HG03039 (cell line): ENCODE results near the gene METTL17.
"Not testable (repeated sequence)": the region's sequence is repeated elsewhere in the genome, so short reads cannot be mapped to it uniquely, and the experiment has no call there.

Experiments used
- ATAC-seq: cut with Tn5 transposase; IDR thresholded peaks from one replicate; pipeline ENCODE4 v1.9.1; 2021; ENCODE audit warnings: mild to moderate bottlenecking, moderate library complexity; ENCODE audit not compliant: unreplicated experiment

METTL17 gene

GRCh38 chr14:20996521-20996920, 6.7 kb downstream of the METTL17 start:
- ATAC-seq: no peak

GRCh38 chr14:20997115-20997514, 7.3 kb downstream of the METTL17 start:
- no peak for ATAC-seq

GRCh38 chr14:20997564-20997963, 7.8 kb downstream of the METTL17 start:
- ATAC-seq: no peak

GRCh38 chr14:20998139-20998538, 8.4 kb downstream of the METTL17 start:
- no peak for ATAC-seq

- ATAC-seq: no peak
Measured at GRCh38 chr14:20998674-20999366, 9.0 kb downstream of the METTL17 start, which contains the start of gene SLC39A2. SLC39A2 (plus strand) TSS chr14:20999293; CDS start chr14:20999447, 154 bp downstream.

GRCh38 chr14:20999591-20999990, 9.8 kb downstream of the METTL17 start:
- ATAC-seq: no peak

GRCh38 chr14:21001218-21001617, 11.4 kb downstream of the METTL17 start:
- no peak for ATAC-seq

- no peak for ATAC-seq
Measured at GRCh38 chr14:21003788-21004346, 14.1 kb downstream of the METTL17 start.

GRCh38 chr14:21009721-21010120, 19.9 kb downstream of the METTL17 start:
- ATAC-seq: not testable (repeated sequence)

- ATAC-seq: no peak
Measured at GRCh38 chr14:21011136-21011535, 21.4 kb downstream of the METTL17 start.

GRCh38 chr14:21014761-21015190, 25.0 kb downstream of the METTL17 start:
- ATAC-seq: no peak

GRCh38 chr14:21015312-21015711, 25.5 kb downstream of the METTL17 start:
- no peak for ATAC-seq

- ATAC-seq: no peak
Measured at GRCh38 chr14:21016413-21017190, 26.8 kb downstream of the METTL17 start.

- ATAC-seq: no peak
Measured at GRCh38 chr14:21017528-21018245, 27.9 kb downstream of the METTL17 start.

GRCh38 chr14:21018286-21018685, 28.5 kb downstream of the METTL17 start:
- ATAC-seq: no peak

- ATAC-seq: no peak
Measured at GRCh38 chr14:21018781-21019180, 29.0 kb downstream of the METTL17 start.

- no peak for ATAC-seq
Measured at GRCh38 chr14:21019366-21019765, 29.6 kb downstream of the METTL17 start.

- ATAC-seq: no peak
Measured at GRCh38 chr14:21020977-21021545, 31.3 kb downstream of the METTL17 start.

GRCh38 chr14:21022686-21023085, 32.9 kb downstream of the METTL17 start:
- no peak for ATAC-seq

- ATAC-seq: no peak
Measured at GRCh38 chr14:21023174-21023573, 33.4 kb downstream of the METTL17 start.
